ENCODE data around the gene BACH2. TPM values are rescaled to one million over a fixed set of nuclear protein-coding genes. Genes with fewer than 3 reads are reported as not detected.
"Not testable (repeated sequence)": the region's sequence is repeated elsewhere in the genome, so short reads cannot be mapped to it uniquely, and the experiment has no call there.

BACH2 gene
- polyA plus RNA-seq, 12 donors, result 4.4 to 11.8 (median 5.3) TPM; not detected in 1

DNA sequence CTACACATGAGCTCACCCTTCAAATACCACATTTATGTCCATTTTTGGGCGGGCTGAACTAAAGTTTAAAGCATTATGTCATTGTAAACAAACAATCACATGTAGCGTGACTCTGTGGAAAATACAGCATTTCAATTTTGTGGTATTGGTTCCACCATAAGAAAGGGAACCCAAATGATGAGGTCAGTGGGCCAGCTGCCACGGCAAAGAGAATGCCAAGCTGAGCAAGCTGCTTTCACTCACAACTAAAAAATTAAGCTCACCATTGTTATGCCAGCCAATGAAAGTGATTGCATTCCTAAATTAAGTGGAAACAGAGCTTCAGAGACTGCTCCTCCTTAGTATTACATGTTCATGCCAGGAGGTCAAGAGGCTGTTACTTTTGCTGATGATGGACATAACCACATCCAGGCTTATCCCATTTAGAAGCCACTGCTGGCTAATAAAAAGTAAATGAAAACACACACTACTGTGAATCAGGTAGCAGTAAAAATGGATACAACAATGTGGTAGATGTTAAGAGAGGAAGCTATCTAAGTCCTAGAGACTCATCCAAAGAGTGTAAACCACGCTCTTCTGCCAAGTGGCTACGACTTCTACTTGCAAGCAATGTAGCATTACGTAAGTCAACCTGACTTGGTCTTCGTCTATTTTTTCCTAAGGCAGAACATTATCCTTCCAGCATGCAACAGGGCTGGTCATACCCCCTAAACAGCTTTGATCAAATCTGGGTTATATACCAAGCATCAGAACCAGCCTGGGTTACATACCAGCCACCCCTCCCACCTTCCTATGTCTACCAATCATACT is 164.8 kb downstream of the BACH2 start:
- peak; percentile 63 for DNase-seq

DNA sequence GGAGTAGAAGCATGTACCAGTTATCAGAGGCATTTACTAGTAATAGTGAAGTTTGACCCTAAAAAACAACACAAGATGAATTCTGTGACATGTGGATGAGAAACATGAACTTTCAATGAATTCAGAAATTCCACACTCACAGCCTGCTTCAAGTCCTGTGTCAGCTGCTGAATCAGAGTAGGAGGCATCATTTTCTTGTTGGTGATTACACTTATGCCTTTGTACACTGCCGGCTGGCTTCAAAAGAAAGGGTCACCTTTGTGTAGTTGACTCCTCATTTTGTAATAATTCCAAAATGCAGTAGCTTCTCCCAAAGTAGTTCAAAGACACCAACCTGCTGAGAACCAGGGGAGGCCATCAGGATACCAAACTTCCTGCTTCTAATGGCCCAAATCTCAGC is 165.5 kb downstream of the BACH2 start:
- DNase-seq, result no peak

GRCh38 chr6:90128687-90129086 is 168.0 kb downstream of the BACH2 start:
- DNase-seq, result not testable (repeated sequence)

- DNase-seq, result no peak
These were observed 169.0 kb downstream of the BACH2 start for GRCh38 chr6:90127595-90127994.

DNA sequence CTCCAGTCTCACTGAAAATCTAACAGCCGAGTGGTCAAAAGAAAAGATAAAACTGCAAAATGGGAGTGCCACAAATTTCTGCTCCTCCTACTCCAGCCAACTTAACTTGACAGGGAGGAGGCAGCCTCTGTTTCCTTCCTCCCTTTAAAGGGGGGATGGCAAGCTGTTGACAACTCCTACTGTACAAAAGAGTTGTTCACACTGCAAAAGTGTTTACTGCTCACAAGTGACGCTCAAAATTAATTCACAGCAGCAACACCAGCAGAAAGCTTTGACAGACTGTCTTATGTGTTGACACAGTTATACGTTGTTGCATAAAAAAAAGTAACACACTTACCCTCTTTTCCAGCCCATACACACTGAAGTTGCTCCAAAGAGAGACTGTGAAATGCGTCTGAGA is 169.8 kb downstream of the BACH2 start:
- DNase-seq, result no peak

GRCh38 chr6:90126181-90126580 is 170.5 kb downstream of the BACH2 start:
- no peak for DNase-seq

- DNase-seq, result no peak
These were observed 171.7 kb downstream of the BACH2 start for GRCh38 chr6:90124874-90125510.

DNA sequence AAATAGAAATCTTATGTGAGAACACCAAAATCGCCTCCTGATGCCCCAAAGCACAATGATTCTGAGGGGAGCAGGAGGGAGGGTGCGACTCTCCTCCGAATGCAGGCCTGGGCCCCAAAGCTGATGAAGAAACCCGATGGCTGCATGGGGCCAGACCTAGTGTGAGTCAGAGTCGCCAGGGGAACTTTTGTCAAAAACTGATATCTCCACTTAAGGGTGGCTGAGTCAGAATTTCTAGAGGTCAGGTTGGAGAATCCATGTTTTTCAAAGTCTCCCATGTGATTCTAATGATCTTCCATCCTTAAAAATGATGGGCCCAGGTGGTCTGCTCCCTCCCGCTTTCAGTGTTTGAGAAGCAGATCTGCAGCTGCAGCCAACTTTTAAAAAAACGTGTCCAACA is 172.8 kb downstream of the BACH2 start:
- DNase-seq, result no peak

DNA sequence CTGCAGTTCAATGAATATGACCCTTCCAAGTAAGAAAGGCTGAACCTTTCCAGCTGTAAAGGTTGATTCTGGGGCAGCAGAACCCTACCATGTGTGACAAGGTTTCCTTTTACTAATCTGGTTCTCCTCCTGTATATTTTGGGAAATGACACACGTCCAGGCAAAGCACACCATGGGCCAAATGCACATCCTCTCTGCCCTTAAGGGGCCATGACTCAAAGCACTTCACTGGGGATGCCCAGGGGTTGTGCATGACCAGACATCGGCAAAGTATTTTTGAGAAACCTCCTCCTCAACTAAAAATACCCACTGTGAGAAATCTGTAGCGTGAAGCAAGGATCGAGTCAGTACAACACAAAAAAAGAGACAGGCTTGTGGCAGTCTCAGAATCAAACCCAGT is 174.7 kb downstream of the BACH2 start:
- DNase-seq, result no peak

DNA sequence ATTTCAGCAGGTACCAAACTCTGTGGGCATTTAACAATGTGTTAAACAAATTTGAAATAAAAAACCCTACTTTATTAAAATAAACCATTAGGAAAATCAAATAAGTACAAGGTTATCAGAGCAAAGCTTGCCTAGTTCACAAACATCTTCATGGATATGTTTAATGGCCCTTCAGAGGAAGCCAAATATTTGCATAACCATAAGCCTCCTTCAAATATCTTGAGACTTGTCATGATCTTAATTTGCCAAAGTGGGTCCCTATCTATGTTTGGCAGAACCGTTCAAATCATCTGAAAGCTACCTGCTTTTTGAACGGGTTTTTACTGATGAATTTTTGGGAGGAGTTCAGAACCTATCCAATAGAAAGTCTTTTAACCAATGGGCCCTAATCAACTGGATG is 176.3 kb downstream of the BACH2 start:
- no peak for DNase-seq

- no peak for DNase-seq
These were observed 177.0 kb downstream of the BACH2 start for GRCh38 chr6:90119618-90120017.

DNA sequence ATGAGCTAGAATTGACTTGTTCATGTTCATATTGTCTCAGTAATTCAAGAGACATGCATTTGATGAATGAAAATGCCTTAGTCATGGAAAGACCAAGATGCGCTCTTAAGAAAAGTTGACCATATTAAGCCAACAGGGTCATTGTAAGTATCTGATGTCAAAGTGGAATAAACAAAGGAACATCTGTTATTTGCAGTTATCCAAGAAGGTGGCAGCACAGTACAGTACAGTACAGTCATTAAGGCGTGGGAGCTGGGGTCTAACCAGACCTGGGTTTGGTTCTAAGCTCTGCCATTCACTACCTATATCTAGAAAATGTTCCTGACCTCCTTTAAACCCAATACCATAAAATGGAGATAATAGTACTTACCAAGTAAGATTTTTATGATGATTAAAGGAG is 178.1 kb downstream of the BACH2 start:
- no peak for DNase-seq

DNA sequence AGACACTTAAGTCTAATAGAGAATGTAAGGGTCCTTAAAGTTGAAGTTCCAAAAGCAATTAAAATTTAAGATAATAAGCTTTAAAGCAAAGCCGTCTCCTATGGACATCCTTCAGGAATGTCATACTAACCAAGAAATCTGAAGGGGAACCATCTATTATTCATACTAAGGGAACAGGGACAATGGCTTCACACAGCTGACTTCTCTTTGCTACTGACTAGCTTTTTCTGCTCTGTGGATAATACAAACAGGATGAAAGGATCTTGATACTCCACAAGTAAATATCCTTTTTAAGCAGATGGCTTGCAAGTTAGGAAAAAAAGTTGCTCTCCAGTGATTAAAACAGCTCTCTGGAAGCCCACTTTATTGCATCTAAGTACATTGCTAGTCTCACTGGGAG is 178.6 kb downstream of the BACH2 start:
- no peak for DNase-seq

GRCh38 chr6:90116126-90116525 is 180.5 kb downstream of the BACH2 start:
- DNase-seq, result not testable (repeated sequence)

DNA sequence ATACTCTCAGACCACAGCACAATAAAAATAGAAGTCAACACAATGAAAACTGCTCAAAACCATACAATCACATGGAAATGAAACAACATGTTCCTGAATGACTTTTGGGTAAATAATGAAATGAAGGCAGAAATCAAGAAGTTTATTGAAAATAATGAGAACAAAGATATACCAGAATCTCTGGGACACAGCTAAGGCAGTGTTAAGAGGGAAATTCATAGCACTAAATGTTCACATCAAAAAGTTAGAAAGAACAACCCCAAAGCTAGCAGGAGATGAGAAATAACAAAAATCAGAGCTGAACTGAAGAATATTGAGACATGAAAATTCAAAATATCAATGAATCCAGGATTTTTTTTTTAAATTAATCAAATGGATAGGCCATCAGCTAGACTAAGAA is 183.3 kb downstream of the BACH2 start:
- DNase-seq, result no peak

DNA sequence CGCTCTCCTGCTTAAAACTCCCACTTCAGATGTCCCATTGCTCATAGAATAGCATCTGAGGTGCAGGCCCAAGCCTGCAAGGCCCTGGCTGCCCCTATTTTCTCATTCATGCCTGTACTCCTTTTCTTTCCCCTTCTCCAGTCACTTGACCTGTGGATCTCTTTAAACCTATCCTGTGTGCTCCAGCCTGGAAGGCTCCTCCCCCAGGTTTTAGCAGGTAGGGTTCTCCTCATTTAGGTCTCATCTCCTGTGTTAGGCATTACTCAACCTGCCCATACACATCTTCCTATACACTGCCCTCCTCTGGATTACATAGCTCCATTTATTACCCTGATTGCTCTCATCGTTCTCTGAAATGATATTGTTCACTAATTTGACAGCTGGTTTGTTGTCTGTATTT is 185.3 kb downstream of the BACH2 start:
- DNase-seq, result no peak

- no peak for DNase-seq
These were observed 185.7 kb downstream of the BACH2 start for GRCh38 chr6:90110971-90111370.

GRCh38 chr6:90109141-90109540 is 187.5 kb downstream of the BACH2 start:
- DNase-seq, result no peak

DNA sequence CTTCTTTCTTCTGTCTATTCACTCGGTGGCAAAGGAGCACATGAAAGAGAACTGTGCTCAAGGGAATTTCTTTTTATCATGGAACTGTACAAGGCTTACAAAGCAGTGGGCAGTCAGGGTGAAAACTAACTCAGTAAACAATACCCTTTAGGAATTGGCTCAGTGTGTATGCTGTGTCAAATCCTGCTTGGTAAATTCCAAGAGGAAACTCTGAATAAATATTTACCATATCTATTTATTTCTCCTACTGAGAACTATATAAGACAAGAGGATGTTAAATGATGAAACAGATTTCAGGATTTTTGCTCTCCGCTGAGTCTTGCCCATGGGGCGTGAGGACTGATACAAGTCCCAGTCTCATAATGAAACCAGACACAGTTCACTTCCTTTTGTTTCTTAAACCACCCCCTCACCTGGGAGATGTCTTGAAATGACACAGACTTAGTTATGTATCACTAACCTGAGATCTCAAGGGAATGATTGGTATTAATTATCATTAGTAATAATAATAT is 188.8 kb downstream of the BACH2 start:
- DNase-seq, result no peak

GRCh38 chr6:90107371-90107770 is 189.3 kb downstream of the BACH2 start:
- no peak for DNase-seq

- no peak for DNase-seq
These were observed 190.2 kb downstream of the BACH2 start for GRCh38 chr6:90106449-90106848.

DNA sequence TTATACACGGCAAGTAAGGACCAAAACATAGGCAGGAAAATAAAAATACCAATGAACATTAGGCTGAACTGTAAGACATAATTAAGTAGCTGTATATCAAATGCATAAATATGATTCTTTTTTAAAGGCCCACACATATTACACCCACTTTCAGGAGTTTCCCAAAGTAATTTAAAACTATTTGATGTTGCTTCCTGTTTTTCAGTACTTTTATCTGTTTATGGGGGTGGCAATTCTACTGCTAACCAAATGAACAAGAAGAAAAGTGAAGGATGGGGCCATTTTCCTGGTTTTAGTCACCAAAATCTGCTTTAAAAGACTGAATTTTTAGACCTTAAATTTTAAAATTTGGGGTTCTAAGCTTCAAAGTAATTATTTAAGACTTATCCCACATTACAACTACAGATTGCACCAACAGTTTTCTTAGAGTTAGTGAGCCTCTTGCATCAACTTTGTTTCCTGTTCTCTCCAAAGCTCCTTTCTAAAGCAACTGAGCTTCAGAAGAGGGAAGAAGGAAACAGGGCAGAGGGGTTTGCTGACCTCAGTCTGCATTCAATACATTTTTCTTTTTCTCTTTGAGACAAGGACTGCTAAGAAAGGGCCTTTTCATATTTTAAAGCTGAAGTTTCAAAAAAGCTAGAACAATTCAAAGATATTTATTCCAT is 191.0 kb downstream of the BACH2 start:
- no peak for DNase-seq

Measured in muscle of arm (tissue), 12 donors.